ENCODE results near the gene FOXI1.

DNA sequence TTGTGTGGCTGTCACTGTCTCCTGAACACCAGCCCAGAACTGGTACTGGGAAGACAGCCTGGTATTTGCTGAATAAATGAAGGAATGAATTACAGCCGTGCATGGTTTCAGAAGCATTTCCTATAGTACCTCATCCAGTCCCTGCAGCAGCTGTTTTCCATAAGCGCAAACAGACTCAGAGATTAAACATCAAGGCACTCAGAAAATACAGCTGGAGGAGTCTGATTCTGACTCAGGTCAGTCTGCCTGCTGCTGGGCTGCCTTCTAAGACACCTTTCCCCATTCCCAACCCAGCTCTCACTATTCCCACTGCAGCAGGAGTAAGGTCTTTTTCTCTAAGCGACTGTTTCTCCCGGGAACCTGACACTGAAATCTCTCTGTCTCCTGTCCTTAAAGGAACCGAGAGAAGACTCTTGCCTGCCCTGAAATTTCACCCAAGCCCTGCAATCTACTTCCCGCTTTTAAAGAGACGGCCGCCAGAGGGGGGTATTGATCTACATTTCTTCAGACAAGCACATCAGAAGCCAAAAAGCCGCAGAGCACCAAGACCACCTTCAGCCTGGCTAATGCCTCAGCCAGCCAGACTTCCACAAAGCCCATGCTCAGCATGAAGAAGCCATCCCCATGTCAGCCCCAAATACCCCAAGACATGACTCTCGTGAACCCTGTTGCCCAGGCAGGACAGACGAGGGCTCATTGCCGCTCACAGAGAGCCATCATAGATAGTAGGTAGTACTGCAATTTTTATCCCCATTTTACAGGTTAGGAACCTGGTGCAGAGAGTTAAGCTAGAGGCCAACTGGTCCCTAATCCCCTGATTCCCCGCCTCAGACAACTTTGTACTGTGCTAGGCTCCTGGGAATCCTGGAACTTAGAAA is 5.4 kb upstream of the FOXI1 start:
- TF ChIP-seq, protein P1, sequence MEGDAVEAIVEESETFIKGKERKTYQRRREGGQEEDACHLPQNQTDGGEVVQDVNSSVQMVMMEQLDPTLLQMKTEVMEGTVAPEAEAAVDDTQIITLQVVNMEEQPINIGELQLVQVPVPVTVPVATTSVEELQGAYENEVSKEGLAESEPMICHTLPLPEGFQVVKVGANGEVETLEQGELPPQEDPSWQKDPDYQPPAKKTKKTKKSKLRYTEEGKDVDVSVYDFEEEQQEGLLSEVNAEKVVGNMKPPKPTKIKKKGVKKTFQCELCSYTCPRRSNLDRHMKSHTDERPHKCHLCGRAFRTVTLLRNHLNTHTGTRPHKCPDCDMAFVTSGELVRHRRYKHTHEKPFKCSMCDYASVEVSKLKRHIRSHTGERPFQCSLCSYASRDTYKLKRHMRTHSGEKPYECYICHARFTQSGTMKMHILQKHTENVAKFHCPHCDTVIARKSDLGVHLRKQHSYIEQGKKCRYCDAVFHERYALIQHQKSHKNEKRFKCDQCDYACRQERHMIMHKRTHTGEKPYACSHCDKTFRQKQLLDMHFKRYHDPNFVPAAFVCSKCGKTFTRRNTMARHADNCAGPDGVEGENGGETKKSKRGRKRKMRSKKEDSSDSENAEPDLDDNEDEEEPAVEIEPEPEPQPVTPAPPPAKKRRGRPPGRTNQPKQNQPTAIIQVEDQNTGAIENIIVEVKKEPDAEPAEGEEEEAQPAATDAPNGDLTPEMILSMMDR (IDR thresholded peaks at IDR 0.05): peak; percentile 53 to 57
- TF ChIP-seq POLR2A (IDR thresholded peaks at IDR 0.05): no peak

Measured in suprapubic skin (tissue), 3 donors.